HG03097 (cell line): ENCODE results near the gene MIGA2.
"Not testable (repeated sequence)": the region's sequence is repeated elsewhere in the genome, so short reads cannot be mapped to it uniquely, and the experiment has no call there.

ENCODE experiments used
- ATAC-seq: cut with Tn5 transposase; IDR thresholded peaks from one replicate; pipeline ENCODE4 v1.9.1; 2021; ENCODE audit not compliant: unreplicated experiment, low FRiP score

The MIGA2 gene

GRCh38 chr9:129112526-129112925 lies 76.1 kb downstream of the MIGA2 start:
- ATAC-seq: not testable (repeated sequence)

- no peak for ATAC-seq
Measured at GRCh38 chr9:129113645-129114304, 77.3 kb downstream of the MIGA2 start.

- ATAC-seq: no peak
Measured at GRCh38 chr9:129118799-129119198, 82.4 kb downstream of the MIGA2 start.

- no peak for ATAC-seq
Measured at GRCh38 chr9:129121483-129121882, 85.1 kb downstream of the MIGA2 start.
